GM21717 (cell line): ENCODE measurements around the gene PPP1CB.
"Not testable (repeated sequence)": the region's sequence is repeated elsewhere in the genome, so short reads cannot be mapped to it uniquely, and the experiment has no call there.

Experiments
- ATAC-seq: cut with Tn5 transposase; IDR thresholded peaks from one replicate; pipeline ENCODE4 v1.9.1; 2021; ENCODE audit warnings: mild to moderate bottlenecking, moderate library complexity; ENCODE audit not compliant: unreplicated experiment

PPP1CB gene

DNA sequence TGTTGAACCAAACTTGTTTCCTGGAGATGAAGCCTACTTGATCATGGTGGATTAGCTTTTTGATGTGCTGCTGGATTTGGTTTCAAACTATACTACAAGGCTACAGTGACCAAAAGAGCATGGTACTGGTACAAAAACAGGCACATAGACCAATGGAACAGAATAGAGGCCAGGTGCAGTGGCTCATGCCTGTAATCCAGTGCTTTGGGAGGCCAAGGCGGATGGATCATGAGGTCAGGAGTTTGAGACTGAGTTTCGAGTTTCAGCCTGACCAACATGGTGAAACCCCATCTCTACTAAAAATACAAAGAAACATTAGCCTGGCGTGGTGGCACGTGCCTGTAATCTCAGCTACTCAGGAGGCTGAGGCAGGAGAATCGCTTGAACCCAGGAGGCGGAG is 9.0 kb upstream of the PPP1CB start:
- ATAC-seq: not testable (repeated sequence)

DNA sequence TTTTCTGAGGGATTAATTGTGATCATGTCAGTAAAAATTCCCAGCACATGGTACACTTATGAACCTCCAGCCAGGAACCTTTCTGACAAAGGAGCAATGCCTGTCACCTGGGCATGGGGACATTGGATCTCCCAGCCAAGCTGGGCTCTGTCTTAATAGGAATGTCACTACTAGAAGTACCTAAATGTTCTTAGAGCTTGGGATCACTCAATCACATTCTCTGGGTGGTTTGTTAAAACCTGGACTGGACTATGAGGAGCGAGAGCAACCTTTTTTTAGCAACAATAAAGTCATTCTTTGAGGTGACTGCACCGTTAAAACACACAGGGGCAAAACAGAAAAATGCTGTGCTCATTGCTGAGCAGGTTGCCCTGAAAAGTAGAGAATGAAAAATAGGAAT is 6.4 kb upstream of the PPP1CB start:
- ATAC-seq: no peak

DNA sequence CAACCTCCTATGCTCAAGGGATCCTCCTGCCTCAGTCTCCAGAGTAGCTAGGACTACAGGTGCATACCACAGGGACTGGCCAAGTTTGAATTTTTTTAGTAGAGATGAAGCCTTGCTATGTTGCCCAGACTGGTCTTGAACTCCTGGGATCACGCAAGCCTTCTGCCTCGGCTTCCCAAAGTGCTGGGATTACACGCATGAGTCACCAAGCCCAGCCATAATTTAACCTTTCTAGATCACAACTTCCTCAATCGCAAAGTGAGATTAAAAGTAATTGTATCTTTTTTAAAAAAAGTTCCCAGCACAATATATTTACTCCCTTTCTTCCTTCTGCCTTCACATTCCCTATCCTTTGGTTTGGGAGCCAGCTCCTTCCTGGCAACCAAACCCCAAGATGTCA is 5.8 kb upstream of the PPP1CB start:
- no peak for ATAC-seq

DNA sequence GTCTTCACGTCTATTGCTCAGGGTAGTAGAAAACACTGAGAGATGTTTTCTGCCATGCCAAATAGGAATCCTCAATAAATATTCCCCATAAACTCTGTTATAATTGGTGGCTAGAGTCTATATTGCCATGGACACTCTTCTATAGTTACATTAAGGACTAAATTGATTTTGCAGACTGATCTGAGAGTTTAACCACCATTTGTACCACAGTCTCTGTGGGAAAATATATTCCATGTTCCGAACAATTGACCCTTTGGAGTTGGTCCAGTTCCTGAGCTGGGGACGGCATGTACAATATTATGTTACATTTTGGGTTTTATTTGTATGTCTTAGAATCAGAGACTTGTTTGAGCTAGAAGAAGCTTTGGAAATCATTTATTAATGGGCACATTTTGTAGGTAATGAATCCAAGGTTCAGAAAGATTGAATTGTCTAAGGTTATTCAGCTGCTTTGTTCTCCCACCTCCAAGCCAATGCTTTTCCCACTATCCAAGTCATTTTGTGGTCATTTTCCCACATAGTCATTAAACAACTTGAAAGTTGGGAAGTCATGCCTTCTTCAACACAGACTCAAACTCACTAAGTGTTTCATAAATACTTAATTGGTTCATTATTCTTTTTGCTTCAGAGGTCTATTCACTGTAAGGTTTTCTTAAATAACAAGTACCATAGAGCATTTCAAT is 5.1 kb upstream of the PPP1CB start:
- ATAC-seq: no peak

DNA sequence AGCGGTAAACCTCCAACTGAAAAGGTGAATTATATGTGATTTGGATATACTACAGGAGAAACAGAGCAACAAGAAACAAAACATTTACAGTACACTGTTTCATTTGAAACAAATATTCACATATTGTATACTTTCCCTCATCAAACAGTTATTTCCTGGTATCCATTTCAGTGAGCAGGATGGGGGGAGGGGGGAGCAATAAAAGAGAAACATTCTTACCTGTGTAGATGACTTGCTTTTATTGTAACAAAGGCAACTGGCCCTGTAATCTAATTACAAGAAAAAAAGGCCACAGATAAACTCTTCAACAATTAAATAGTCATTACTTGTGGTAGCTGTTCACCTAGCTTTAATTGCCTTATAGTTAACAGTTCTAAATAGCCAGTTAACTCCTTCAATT is 3.9 kb upstream of the PPP1CB start:
- ATAC-seq: no peak

DNA sequence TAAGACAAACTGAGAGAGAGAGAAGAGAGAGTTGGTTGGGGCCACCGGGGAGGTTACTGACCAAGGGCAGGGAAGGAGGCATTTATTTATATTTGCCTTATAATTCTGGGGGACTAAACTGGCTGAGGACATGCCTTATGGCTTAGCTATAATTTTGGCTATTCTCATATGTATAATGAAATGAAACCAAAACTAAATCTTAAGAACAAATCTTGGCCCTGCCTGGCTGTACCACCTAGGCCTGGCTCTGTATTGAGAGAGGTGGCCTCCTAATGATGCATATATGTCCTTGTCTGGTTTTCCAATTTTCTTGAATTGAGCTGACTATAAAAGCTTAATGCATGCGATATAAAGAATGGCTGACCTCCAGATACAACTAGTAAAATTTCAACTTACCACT is 3.5 kb upstream of the PPP1CB start:
- no peak for ATAC-seq

DNA sequence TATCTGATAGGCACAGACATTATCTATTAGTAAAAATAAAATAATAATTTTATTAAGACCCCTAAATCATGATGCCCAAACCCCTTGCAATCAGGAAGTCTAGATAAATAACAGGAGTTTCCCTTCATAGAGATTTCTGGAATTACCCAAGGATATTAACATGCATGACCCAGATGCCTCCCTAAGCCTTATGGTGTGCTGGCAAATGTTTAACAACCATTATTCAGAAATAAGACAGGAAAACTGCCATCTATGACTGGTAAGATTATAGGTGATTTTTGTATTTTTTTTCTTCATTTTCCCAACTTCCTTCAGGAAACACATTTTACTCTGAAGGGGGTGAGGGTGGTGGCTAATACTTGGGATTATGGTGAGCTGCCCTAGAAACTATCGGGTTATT is 2.7 kb upstream of the PPP1CB start:
- ATAC-seq: no peak

DNA sequence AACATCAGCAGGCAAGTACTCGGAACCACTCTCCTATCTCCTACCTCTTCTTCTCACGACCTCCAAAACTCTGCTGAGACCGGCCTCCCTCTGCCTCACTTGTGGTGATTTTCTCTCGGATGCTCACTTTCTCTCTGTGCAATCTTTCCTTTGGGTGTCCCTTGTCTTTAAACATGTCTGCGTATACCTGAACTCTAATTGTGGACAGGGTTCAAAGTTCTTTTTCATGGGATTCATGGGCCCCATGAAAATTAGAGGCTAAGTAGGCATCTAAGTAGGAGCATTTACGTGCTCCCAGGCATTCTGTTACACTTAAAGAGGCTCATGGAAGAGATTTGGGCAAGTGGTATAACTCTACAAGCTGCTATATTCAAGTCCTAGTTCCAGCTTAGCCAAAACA is 2.1 kb upstream of the PPP1CB start:
- ATAC-seq: no peak

DNA sequence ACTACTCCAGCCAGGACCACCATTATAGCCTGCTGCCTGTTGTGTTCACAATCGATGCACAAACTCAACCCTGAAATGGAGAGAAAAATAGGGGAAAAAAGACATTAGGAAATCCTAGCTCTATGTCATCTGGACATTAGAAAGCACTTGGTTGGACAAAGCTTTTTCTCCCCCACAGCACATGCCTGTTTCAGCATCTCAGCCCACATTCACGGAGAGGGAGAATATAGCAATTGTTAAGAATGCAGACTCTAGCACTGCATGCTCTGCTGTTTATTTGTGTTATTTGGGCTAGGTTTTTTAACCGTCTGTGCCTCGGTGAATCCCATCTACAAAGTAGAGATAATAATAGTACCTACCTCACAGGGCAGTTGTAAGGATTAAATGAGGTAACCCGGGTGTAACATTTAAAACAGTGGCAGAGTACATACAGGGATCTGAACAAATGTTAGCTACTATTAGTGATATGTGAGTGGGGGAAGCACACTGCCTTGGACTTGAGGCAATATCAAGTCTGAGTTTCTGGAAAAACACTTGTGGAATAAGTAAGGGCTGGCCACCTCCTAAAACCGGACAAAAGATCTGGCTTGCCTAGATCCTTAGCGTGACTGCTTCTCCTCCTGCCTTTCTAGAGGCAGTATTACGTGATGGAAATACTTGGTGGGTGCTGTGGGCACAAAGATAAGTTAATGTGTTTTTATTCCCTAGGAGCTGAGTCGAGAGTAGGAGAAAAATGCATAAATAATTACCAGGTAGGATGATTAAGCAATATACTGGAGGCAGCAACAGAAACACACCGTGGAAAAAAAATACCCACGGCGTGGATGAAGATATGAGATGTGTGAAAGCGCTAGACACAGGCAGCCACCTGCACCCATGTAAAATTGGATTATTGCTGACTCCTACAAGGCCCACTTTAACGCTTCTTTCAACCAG is 1.0 kb upstream of the PPP1CB start:
- ATAC-seq: peak; percentile 1

DNA sequence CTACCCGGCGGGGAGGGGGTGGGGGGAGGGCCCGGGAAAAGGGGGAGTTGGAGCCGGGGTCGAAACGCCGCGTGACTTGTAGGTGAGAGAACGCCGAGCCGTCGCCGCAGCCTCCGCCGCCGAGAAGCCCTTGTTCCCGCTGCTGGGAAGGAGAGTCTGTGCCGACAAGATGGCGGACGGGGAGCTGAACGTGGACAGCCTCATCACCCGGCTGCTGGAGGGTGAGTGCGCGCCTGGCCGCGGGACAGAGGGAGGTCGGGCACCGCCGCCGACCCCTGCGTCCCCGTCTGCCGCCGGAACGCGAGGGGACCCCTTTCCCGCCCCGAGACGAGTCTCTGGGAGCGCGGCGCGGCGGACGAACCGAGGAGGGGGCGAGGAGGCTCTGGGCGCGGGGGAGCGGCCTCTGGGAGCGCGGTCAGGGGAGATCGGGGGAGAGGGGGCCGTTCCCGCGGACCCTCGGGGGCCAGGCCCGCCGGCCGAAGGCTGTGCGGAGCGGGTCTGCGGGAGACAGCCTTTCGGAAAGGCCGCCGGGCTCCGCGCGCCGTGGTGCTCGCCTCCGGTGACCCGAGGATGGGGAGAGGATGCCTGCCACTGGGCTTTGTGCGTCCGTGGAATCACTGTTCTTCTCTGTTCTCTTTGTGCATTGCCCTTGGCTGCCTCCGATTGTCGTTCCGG is 463 bp downstream of the PPP1CB start:
- ATAC-seq: peak; percentile 45

DNA sequence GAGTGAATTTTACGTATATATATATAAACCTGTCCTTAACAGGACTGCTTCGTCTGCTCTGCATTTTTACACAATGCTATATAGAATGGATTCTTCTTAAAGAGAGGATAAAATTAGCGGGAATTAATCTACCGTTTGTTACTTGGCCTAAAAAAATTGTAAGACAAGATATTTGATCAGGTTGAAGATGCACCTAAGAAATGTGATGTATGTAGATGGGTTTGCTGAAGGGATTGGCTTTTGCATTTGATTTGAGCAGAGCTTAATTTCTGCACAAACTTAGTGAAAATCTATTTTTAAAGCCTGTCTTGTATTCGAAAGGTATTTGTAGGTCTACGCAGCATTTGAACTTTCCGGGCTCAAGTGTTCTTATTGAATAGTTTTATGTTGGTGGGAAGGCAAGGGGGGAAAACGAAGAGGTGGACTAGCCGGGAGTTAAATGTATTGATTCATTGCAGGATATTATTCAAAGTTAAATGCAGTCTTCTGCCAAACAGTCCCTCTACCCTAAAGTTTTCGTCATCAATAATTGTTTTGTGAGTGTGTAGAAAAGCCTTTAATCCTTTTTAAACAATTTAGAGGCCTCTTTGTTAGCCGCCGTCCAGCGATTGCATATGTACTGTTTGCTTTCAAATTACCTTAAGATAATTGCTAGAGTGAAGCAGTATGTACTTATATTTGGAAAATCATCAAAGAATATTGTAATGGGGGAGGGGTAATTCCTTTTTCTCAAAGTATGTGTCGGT is 1.2 kb downstream of the PPP1CB start:
- no peak for ATAC-seq

DNA sequence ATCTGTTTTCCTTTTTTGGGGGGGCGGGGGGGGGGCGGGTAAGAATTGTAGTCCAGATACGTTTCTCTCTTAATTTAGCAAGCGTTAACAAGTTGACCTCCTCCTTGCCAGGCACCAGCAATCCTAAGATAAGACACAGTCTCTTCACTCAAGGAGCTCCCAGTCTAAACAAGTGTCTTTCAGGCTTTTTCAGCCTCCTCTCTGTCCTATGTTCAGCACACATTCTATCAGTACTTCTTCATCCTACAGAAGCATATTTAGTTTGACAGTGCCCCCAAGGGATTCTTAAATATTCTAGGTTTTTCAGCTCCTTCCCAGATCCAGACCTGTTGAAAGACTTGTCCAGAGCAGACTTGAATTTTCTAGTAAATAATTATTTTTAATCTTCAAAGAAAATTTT is 2.7 kb downstream of the PPP1CB start:
- ATAC-seq: no peak

DNA sequence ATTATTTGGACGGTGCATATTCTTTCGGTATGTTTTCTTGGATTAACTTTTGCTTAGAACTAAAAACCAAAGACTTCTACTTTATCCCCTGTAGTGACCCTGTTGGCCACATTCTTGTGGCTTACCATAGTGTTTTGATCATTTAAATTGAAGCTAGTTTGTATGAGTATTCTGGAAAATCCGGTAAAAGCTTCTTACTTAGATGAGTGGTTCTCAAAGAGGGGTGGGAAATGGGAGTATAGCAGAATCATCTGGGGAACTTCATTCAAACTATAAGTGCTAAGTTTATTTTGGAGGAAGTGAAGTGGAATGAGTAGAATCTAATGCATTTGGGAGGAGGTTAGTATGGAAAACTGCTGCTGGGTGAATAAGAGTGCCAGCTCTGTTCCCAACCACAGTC is 3.8 kb downstream of the PPP1CB start:
- no peak for ATAC-seq

DNA sequence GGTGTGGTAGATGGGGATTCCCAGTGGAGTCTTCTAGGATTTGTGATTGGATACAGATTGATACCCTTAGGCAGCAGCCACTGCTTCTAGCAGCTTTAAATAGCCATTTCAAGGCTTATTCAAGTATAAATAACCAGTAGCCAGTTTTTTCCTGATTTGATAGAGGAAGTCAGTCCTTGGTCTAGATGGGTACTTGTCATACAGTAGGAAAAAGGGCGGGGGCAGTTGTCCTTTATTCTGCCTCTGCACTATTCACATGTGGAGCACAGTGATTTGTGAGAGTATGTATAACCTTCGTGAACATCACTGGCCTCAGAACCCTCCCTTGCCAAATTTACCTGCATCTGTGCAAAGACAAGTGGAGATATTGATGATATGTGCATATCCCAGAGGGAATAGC is 6.8 kb downstream of the PPP1CB start:
- no peak for ATAC-seq

DNA sequence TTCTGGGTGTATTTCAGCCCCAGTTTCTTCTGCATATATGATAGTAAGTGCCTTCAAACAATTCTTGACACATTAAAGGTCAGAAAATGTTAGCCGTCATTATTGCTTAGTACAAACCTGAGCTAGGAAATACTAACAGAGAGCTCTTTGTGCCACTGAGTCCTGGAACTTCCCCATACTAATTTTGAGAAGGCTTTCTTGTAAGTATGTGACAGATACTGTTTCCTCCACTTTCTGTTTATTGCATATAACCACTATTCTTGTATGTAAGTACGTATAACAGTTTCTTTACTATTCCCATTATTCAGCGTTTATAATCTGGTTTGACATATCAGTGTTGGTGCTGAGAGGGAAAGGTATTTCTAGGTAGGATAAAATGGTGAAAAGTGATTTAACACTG is 9.8 kb downstream of the PPP1CB start:
- ATAC-seq: no peak

DNA sequence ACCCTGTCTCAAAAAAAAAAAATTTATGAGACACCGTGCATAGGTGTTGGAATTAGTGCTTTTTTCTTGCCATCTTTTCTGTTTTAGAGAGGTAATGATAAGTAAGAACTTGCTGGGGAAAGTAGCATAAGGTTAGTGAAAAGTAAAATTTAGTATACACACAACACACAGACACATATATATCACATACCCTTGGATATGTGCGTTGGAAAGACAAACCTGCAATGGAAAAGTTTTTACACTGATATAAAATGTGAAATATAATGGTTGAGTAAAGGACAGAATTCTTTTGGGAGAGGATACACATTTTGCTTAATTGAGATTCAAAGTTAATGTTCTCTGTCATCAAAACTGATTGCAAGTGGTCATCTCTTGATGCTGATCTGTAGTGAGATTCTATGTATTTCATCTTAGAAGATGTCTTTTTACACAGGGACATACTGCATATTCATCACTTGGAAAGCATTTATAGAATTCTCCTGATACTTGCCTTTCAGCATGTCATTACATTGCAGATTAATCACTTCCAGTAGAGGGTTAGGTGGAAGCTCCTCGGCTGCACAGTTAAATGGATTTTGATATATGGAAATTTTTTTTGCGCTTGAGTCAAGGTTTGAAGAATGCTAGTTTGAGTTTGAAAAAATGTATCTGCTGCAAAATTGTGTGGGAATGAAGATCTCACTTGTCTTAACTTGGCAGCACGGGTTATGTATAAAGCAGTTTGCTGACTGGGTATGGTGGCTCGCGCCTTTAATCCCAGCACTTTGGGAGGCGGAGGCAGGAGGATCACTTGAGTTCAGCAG is 13.5 kb downstream of the PPP1CB start:
- no peak for ATAC-seq

DNA sequence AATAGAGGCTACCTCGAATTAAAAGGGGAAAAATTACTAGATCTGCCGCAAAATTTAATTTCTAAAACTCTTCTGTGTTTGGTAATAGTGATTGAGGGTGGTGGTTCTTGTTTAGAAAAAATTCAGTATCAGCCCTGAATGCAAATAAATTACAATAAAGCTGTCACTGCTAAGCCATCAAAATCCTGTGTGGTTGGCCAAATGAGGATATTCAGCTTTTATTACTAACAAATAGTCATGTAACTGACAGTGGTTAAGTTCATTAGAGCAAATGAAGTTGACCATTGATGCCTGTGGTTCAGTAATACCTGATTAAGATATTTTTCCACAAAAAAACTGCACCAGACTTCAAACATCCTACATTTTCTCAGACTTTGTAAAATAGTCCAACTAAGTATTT is 14.4 kb downstream of the PPP1CB start:
- ATAC-seq: no peak

DNA sequence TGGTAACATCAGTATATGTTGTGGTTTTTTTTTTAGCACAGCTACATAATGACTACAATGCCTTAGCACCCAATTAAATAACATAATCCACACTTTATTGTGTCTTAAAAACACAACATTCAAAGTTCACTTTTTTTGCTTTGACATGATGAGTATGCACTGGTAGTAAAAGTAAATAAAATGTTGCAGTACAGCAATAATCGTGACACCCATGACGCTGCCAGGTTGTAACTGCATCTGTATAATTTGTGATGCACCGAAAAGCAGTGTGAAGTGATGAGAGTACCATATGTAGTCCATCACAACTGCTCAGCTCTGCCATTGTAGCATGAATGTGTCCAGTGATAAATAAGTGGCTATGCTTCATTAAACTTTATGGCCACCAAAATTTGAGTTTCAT is 15.7 kb downstream of the PPP1CB start:
- no peak for ATAC-seq

DNA sequence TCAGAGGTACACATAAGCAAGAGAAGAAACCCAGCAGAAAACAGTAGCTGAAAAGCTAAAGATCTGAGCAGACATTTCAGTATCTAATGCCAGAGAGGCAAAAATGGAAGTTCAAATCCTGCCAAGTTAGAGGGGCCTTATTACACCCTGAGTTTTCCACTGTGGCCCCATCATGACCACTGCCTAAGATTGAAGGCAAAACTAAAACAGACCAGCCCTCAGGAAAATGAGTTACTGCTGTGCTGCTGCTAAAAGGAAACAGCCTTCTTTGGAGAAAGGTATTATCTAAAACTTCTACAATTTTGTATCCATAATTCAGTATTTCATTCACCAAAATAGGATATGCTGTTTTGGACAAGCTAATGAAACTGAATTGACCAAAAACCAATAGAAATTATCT is 16.8 kb downstream of the PPP1CB start:
- ATAC-seq: no peak

DNA sequence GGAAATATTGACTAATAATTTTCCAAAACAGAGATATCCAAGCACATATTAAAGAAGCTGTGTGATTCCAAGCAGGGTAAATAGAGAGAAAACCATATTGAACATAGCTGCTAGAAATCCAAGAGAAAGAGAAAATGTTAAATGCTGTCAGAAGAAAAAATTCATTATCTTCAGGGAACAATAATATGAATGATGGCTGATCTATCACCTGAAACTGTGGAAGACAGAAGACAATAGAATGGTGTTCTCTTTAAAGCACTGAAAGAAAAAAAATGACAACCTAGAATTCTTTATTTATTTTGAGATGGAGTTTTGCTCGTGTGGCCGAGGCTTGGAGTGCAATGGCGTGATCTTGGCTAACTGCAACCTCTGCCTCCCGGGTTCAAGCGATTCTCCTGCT is 17.3 kb downstream of the PPP1CB start:
- no peak for ATAC-seq
